AG10803 (cell line): ENCODE data around the gene HOXA11.
A peak's percentile ranks its signal among the peaks of the same experiment; 100 is the strongest.

Experiments
- DNase-seq: peaks from one replicate; pipeline ENCODE4 v3.0.0; 2010; ENCODE audit warnings: low read depth
- H3K4me3 ChIP-seq: 2 replicates; pipeline ENCODE4 v1.5.1; 2011; ENCODE audit warnings: mild to moderate bottlenecking, low read length, control low read depth
- CTCF ChIP-seq: conservative IDR thresholded peaks from 2 replicates; pipeline ENCODE4 v1.5.1; 2011; ENCODE audit warnings: mild to moderate bottlenecking, low read length, control low read depth, inconsistent platforms

Gene HOXA11

DNA sequence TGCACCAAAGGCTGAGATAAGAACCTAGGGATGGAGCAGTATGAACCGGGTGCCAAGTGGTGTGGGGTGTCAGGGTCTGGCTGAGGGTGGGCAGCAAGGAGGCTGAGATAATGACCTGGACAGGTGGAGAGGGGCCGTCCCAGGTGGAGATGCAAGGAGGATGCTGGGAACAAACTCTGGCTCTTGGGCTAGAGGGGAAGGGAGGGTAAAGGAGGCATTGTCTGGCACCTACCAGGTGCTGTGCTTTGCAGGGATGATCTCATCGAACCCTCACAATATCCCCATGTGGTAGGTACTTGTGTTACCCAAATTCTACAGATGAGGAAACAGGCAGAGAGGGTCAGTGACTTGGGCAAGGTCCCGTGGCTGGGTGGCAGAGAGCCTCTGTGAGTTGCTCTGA lies 34.8 kb upstream of the HOXA11 start:
- DNase-seq: no peak
- no peak overlapping the region for H3K4me3 ChIP-seq
- no peak for TF ChIP-seq CTCF

DNA sequence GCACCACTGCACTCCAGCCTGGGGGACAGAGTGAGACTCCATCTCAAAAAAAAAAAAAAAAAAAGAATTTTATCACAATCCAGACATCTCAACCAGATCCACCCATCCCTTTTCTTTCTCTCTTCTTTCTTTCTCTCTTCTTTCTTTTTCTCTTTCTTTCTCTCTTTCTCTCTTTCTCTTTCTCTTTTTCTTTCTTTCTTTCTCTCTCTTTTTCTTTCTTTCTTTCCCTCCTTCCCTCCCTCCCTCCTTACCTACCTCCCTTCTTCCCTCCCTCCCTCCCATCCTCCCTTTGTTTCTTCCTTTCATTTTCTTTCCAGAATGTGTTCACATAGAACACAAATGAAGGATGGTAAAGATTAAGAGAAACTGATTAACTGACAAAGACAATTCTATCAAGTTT lies 32.9 kb upstream of the HOXA11 start:
- DNase-seq: no peak
- no peak overlapping the region for H3K4me3 ChIP-seq
- no peak for TF ChIP-seq CTCF

GRCh38 chr7:27215356-27215755 lies 30.3 kb upstream of the HOXA11 start:
- H3K4me3 ChIP-seq: no peak overlapping the region
- no peak for DNase-seq
- TF ChIP-seq CTCF: no peak

DNA sequence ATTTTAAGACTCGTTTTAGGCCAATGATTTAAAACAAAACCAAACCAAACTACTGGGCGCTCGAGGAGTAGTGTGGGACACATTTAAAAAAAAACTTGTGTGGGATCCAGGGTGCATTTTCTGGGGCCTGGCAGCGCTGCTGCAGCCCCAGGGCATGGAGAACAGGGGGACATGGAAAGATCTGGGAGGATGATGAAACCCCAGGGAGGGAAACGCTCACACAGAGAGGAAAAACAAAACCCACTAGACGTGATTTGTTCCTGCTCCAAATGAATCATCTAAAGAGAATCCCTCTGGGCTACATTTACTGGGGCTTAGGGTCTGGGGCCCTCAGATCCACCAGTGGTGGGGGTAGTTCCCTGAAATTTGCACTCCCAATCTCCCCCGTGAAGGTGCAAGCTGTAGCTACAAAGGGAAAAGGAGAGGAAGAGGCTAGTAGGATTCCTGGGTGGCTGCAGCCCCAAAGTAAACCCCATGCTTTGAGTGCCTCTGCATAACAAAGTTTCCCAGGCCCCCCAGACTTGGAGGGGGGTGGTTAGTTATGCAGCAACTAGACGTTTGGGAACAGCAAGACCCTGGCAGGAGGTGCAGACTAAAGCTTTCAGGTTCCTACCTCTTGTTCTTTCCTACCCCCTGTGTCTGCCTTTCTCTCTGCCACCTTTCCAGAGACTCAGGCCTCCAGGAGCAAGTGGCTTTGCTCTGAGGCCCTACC lies 29.4 kb upstream of the HOXA11 start:
- DNase-seq: peak; percentile 13
- H3K4me3 ChIP-seq: no peak overlapping the region
- TF ChIP-seq CTCF: no peak

DNA sequence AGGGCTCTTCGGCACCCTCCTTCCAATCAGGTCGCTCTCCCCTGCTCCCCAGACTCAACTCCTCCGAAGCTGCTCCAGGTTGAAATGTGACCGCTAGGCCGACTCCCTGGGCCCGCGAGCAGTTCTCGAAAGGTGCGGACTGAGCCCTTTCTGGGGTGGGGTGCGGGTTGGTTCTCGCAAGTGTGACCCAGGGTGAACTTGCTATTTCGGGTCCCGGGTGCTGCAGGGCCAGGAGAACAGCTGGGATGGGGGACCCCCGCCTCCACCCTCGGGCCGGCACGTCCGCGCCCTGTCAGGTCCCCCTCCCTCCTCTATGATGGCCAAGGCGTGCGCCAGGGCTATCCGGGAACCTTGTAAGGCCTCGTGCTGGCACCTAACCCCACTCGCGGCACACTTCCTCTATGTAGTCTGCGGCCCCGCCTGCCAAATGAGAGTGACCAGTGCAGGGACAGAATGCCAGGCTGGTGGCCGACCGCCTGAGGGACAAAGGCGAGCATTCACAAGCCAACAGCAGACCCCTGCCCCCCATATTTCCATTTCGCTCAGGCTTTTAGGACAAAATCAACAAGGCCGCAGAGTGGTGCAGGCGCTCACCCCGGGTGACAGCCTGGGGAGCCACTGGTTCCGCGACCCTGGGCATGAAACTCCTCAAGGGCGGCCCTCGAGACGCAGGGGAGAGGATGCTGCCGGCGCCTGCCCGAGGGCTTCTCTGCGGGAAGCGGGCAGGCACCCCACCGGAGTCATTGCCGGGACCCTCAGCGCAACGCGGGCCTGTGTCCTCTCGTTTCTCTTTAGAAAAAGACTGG lies 28.6 kb upstream of the HOXA11 start:
- H3K4me3 ChIP-seq: no peak overlapping the region
- DNase-seq: no peak
- TF ChIP-seq CTCF: no peak

- TF ChIP-seq CTCF: no peak
- H3K4me3 ChIP-seq: no peak overlapping the region
- no peak for DNase-seq
These were observed 27.7 kb upstream of the HOXA11 start for GRCh38 chr7:27212497-27213432.
